Measurements from ENCODE around the gene NME3. TPM values are rescaled to one million over a fixed set of nuclear protein-coding genes. Genes with fewer than 3 reads are reported as not detected.
A peak's percentile ranks its signal among the peaks of the same experiment; 100 is the strongest.

The NME3 gene
- polyA plus RNA-seq, 1 experiment = 15.6 TPM

DNA sequence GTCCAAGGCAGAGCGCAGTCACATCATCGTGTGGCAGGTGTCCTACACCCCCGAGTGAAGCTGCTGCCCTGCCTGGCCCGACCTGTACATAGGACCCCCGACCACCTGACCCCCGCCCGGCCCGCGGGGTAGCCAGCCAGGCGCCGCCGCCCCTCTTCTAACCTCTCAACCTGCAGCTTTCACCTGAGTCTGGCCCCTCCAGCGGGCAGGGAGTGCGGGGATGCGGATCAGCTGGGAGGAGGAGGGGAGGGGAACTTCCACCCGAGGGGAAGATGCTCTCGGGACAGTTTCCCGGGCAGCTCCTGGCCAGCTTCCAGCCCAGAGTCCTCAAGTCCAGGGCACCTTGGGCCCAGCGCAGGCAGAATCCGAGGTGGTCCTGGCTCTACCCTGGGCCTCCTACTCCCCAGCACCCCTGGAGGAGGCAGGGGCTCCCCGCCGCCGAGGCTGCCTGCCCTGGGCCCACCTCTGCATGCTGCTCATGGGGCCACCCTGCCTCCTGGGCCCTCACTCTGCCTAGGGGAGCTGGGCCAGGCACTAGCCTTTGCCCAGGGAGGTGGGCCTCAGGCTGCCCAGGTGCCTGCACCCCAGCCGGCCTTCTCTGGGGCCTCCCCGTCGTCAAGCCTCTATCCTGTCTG lies 2.5 kb downstream of the NME3 start:
- DNase-seq (ENCODE audit: low read depth, low spot score) = no peak
- peak overlapping the region; percentile 21 for H3K27ac ChIP-seq (ENCODE audit: low read depth, low read length)
- no peaks in the 10 kb centered on the region for H3K27me3 ChIP-seq (ENCODE audit: control insufficient read depth, insufficient read depth, low read length)
- TF ChIP-seq, protein P1, sequence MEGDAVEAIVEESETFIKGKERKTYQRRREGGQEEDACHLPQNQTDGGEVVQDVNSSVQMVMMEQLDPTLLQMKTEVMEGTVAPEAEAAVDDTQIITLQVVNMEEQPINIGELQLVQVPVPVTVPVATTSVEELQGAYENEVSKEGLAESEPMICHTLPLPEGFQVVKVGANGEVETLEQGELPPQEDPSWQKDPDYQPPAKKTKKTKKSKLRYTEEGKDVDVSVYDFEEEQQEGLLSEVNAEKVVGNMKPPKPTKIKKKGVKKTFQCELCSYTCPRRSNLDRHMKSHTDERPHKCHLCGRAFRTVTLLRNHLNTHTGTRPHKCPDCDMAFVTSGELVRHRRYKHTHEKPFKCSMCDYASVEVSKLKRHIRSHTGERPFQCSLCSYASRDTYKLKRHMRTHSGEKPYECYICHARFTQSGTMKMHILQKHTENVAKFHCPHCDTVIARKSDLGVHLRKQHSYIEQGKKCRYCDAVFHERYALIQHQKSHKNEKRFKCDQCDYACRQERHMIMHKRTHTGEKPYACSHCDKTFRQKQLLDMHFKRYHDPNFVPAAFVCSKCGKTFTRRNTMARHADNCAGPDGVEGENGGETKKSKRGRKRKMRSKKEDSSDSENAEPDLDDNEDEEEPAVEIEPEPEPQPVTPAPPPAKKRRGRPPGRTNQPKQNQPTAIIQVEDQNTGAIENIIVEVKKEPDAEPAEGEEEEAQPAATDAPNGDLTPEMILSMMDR (IDR thresholded peaks at IDR 0.05; ENCODE audit: low read depth, low read length) = no peak
- peaks cover 6% of the 10 kb centered on the region; the same call in 1 of the 2 replicates for H3K9me3 ChIP-seq (ENCODE audit: control insufficient read depth, insufficient read depth, low read length)
- CTCF ChIA-PET = no interaction called here
- POLR2A ChIA-PET = interaction anchor here (0.6 kb wide), 1 partner anchor 39 kb away, joined by 5 read pairs; no protein-coding TSS in a partner anchor
- H3K4me3 ChIP-seq (ENCODE audit: low read depth, low read length) = no peak overlapping the region

DNA sequence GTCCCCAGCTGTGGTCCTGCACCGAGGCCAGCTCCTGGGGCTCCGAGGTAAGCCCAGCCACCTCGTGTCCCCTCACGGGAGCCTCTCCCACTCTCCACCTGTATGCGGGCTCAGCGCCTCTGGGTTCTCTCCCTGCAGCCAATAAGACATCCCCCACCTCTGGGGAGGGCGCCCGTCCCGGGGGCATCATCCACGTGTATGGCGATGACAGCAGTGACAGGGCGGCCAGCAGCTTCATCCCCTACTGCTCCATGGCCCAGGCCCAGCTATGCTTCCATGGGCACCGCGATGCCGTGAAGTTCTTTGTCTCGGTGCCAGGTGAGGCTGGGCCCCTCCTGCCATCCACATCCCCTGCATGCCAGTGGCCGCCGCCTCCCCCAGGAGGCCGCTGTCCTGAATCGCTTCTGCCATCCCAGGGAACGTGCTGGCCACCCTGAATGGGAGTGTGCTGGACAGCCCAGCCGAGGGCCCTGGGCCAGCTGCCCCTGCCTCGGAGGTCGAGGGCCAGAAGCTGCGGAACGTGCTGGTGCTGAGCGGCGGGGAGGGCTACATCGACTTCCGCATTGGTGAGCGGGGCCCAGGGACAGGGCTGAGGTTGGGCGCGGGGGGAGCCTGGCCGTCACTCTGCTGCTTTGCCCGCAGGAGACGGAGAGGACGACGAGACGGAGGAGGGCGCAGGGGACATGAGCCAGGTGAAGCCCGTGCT lies 3.1 kb downstream of the NME3 start:
- no peaks in the 10 kb centered on the region for H3K27me3 ChIP-seq (ENCODE audit: control insufficient read depth, insufficient read depth, low read length)
- H3K27ac ChIP-seq (ENCODE audit: low read depth, low read length) = no peak overlapping the region
- POLR2A ChIA-PET = no interaction called here
- no peak overlapping the region for H3K4me3 ChIP-seq (ENCODE audit: low read depth, low read length)
- peaks cover 6% of the 10 kb centered on the region; the same call in 1 of the 2 replicates for H3K9me3 ChIP-seq (ENCODE audit: control insufficient read depth, insufficient read depth, low read length)
- TF ChIP-seq, protein P1 (IDR thresholded peaks at IDR 0.05; ENCODE audit: low read depth, low read length) = no peak
- CTCF ChIA-PET = no interaction called here
- no peak for DNase-seq (ENCODE audit: low read depth, low spot score)

DNA sequence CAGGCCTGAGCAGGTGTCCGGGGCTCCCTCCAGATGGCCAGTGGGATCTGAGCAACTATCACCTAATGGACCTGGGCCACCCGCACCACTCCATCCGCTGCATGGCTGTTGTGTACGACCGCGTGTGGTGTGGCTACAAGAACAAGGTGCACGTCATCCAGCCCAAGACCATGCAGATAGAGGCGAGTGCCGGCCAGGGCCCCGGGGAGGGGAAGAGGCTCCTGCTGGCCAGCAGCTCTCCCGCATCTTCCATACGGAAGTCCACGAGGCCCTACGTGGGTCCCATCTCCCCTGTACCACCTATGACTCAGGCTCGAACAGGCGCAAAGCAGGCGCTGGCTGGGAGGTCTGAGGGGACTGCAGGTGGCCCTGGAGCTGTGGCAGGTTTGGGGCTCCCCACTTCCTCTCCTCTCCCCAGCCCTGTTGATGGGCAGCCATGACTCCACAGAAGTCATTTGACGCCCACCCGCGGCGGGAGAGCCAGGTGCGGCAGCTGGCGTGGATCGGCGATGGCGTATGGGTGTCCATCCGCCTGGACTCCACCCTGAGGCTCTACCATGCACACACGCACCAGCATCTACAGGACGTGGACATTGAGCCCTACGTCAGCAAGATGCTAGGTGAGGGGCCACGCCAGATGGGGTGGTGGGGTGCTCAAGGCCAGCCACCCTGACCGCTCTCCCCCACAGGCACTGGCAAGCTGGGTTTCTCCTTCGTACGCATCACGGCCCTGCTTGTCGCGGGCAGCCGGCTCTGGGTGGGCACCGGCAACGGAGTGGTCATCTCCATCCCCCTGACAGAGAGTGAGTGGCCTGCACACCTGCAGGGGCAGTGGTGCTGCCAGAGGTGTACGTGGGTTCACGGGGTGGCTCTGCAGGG lies 4.0 kb downstream of the NME3 start:
- Histone ChIP-seq H3K27me3 (ENCODE audit: control insufficient read depth, insufficient read depth, low read length) (no peaks in the 10 kb centered on the region), H3K9me3 (ENCODE audit: control insufficient read depth, insufficient read depth, low read length) (peaks cover 6% of the 10 kb centered on the region; the same call in 1 of the 2 replicates), H3K27ac (ENCODE audit: low read depth, low read length) (no peak overlapping the region), H3K4me3 (ENCODE audit: low read depth, low read length) (no peak overlapping the region)
- DNase-seq (ENCODE audit: low read depth, low spot score) = no peak
- ChIA-PET POLR2A (no interaction called here), CTCF (no interaction called here)
- TF ChIP-seq, protein P1 (IDR thresholded peaks at IDR 0.05; ENCODE audit: low read depth, low read length) = no peak

DNA sequence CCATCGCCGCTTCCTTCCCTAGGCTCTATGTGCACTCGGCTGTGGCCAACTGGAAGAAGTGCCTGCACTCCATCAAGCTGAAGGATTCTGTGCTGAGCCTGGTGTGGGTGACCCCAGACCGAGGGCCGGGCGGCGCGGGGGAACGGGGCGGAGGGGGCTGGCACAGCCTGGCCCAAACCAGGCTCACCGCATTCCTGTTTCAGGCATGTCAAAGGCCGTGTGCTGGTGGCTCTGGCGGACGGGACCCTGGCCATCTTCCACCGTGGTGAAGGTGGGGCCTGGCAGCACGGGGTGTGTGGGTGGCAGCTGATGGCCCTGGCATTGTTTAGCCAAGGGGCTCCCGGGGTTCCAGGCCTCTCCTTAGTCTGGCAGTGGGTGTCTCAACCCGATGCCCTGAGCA lies 4.6 kb downstream of the NME3 start:
- Histone ChIP-seq H3K9me3 (ENCODE audit: control insufficient read depth, insufficient read depth, low read length) (peaks cover 6% of the 10 kb centered on the region; the same call in 1 of the 2 replicates), H3K27ac (ENCODE audit: low read depth, low read length) (no peak overlapping the region), H3K4me3 (ENCODE audit: low read depth, low read length) (no peak overlapping the region), H3K27me3 (ENCODE audit: control insufficient read depth, insufficient read depth, low read length) (no peaks in the 10 kb centered on the region)
- TF ChIP-seq, protein P1 (IDR thresholded peaks at IDR 0.05; ENCODE audit: low read depth, low read length) = no peak
- DNase-seq (ENCODE audit: low read depth, low spot score) = no peak
- ChIA-PET POLR2A (interaction anchor here (0.6 kb wide), 1 partner anchor 9 kb away, joined by 3 read pairs; no protein-coding TSS in a partner anchor), CTCF (no interaction called here)

All from AG04450 (cell line).